ENCODE data around the gene MND1.
"Not testable (repeated sequence)": the region's sequence is repeated elsewhere in the genome, so short reads cannot be mapped to it uniquely, and the experiment has no call there.

MND1 gene

GRCh38 chr4:153440475-153440874 is 96.0 kb downstream of the MND1 start:
- no peak for DNase-seq (ENCODE audit: low read depth in 2 of 2)

DNA sequence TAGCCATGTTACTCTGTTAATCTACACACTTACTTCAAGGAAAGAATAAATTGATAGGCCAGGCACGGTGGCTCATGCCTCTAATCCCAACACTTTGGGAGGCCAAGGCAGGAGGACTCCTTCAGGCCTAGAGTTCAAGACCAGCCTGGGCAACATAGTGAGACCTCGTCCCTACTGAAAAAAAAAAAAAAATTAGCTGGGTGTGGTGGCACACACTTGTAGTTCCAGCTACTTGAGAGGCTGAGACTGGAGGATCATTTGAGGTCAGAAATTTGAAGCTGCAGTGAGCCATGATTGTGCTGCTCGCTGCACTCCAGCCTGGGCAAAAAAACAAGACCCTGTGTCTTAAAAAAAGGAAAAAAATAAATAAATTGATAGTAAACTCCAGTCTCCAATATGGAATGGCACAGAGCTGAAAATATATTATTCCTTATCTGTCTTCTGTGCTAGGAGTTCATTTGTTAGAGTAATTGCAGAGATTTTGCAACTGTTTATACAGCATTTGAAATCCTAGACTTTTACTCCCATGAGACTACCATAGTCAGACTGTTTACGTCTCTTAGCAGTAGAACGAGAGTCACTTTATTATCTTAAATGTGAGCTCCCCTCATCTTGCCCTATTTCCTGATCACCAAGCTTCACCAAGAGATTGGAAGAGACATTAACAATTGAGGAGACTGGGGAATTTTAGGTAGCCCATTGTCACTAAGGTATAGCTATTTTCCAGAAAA is 102.9 kb downstream of the MND1 start:
- DNase-seq (ENCODE audit: low read depth in 2 of 2): no peak

DNA sequence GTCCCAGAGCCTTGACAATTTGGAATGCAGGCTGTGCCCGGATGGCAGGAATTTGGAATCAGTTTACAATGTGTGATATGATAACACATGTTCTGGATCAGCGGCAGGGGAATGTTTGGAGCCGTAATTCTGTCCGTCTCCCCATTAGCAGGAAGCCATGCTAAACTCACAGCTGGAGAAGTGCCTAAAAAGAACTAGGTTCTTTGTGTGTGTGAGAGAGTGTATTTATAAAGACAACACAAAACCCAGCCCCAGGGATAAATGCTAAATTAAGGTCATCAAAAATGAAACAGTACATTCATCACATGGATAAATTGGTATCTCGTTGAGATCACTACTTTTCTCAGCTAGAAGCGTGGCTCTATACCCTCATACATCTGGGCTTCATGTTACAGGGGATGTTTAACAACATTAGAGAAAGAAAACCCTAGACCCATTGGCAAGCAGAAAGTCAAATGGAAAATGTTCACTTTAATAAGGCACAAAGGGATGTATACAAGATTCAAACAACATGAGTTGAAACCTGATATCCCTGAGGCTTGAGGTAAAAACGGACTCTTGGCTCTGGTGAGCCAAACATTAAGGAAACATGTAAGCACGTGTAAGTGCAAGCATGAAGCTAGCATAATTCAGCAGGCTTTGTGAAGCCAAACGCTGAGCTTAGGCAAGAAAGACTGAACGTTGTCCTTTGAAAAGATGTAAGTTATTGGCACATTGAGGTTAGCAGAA is 103.7 kb downstream of the MND1 start:
- no peak for DNase-seq (ENCODE audit: low read depth in 2 of 2)

- DNase-seq (ENCODE audit: low read depth in 2 of 2): no peak
Observed at GRCh38 chr4:153449338-153449737, 104.8 kb downstream of the MND1 start.

DNA sequence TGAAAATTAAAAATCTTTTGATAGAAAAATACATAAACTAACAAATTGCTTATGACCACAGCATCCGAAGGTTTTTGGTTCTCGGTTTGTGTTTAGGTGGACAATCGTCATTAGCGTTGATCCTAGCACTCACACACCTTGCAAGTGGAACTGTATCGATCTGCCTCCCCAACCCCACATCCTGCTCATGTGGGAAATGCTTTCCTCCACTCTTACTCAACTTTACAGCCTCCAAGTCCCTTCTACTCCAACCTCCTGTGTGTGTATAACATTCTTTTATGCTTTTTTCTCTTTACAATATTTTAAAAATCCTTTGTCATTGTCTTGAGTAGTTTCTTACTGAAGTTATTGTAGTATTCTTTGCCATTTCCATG is 106.0 kb downstream of the MND1 start:
- no peak for DNase-seq (ENCODE audit: low read depth in 2 of 2)

DNA sequence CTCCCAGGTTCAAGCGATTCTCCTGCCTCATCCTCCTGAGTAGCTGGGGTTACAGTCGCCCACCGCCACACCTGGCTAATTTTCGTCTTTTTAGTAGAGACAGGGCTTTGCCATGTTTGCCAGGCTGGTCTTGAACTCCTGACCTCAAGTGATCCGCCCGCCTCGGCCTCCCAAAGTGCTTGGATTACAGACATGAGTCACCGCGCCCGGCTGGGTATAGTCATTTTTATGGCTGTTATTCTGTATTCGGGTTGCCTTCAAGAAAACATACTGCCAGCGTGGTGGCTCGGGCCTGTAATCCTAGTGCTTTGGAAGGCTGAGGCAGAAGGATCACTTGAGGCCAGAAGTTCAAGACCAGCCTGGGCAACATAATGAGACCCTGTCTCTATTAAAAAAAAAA is 106.7 kb downstream of the MND1 start:
- not testable (repeated sequence) for DNase-seq (ENCODE audit: low read depth in 2 of 2)

DNA sequence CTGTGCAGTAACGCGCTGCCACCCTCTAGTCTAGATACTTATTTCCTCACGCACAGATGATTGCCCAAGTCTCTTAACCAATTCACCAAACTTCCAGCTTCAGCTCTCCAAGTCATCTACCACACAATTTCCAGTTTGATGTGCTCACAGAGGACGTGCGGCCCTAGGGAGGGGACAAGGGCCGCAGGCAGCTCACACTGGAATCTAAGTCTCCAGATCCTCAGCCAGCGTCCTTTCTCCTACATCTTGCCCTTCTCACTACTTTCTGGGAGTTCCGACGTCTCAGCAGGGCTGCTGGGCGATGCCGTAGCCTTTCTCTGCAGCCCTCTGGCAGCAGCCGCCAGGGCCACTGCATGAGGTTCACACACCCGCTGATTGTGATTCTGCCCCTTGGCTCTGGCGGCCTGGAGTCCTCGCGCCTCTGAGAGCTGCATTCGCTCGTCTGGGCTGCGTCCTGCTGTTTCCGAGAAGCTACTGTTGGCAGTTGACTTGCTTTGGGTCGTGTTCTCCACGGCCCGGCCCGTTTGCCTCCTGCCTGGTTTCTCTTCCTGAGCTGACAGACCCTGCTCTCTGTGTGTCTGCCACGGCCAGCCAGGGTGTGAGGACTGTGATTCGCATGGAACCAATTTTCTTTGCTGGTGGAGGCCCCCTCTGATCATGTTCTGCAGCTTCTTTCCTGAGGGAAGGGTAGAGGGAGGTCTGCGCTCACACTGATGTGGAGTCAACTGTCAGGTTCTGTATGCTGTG is 107.6 kb downstream of the MND1 start:
- no peak for DNase-seq (ENCODE audit: low read depth in 2 of 2)

DNA sequence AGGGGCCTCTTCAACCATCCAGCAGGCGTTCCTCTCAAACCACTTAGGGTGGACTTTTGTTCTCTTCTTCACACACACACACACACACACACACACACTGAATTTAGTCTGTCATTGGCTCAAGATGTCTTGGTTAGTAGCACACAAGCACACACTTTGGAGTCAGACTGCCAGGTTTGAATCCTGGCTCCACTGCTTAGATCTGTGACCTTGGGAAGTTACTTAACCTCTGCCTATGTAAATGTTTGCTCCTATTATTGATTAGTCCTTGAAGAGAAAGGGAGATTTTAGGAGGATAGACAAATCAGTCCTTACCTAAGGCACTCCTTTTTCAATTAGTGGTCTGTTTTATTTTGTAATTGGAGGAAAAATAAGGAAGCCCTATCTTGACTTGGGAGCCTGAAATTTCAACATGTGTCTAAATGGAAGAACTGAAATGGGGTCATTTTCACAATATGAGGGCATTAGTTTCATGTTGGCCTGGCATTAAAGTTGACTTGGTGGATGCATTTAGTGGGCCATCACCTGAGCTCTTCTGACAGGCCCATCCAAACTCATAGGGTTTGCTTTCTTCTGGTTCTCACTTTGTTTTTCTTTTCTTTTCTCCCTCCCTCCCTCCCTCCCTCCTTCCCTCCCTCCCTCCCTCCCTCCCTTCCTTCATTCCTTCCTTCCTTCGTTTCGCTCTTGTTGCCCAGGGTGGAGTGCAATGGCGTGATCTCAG is 108.3 kb downstream of the MND1 start:
- DNase-seq (ENCODE audit: low read depth in 2 of 2): no peak

DNA sequence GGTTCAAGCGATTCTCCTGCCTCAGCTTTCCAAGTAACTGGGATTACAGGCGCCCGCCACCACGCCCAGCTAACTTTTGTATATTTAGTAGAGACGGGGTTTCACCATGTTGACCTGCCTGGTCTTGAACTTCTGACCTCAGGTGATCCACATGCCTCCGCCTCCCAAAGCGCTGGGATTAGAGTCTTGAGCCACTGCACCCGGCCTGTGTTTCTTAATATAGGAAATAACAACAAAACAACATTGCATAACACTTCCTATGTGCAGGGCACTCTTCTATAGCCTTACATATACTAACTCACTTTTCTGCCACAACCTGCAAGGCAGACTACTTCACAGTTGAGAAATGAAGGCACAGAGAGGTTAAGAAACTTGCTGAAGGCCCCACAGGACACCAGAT is 108.9 kb downstream of the MND1 start:
- no peak for DNase-seq (ENCODE audit: low read depth in 2 of 2)

GRCh38 chr4:153458969-153459368 is 114.5 kb downstream of the MND1 start:
- no peak for DNase-seq (ENCODE audit: low read depth in 2 of 2)

DNA sequence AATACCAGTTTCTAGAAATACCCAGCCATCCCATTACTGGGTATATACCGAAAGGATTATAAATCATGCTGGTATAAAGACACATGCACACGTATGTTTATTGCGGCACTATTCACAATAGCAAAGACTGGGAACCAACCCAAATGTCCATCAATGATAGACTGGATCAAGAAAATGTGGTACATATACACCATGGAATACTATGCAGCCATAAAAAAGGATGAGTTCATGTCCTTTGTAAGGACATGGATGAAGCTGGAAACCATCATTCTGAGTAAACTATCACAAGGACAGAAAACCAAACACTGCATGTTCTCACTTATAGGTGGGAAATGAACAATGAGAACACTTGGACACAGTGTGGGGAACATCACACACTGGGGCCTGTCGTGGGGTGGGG is 117.1 kb downstream of the MND1 start:
- not testable (repeated sequence) for DNase-seq (ENCODE audit: low read depth in 2 of 2)

- DNase-seq (ENCODE audit: low read depth in 2 of 2): no peak
Observed at GRCh38 chr4:153464068-153464467, 119.6 kb downstream of the MND1 start.
